Fibroblast of peridontal ligament (primary cell): ENCODE data around the gene NKG7.
A peak's percentile ranks its signal among the peaks of the same experiment; 100 is the strongest.

Source experiments
- DNase-seq: peaks from one replicate; pipeline ENCODE4 v3.0.0-alpha.2; 2010; ENCODE audit errors: extremely low read depth

Gene NKG7

GRCh38 chr19:51361239-51361638 is 11.2 kb downstream of the NKG7 start:
- DNase-seq: no peak

- peak; percentile 90 for DNase-seq
Observed at GRCh38 chr19:51359294-51359693, 13.2 kb downstream of the NKG7 start.

- no peak for DNase-seq
Observed at GRCh38 chr19:51357952-51358351, 14.5 kb downstream of the NKG7 start.

GRCh38 chr19:51356159-51356801 is 16.2 kb downstream of the NKG7 start:
- no peak for DNase-seq

- DNase-seq: no peak
Observed at GRCh38 chr19:51354742-51355148, 17.7 kb downstream of the NKG7 start.

- no peak for DNase-seq
Observed at GRCh38 chr19:51354103-51354741, 18.2 kb downstream of the NKG7 start.

GRCh38 chr19:51352783-51353360 is 19.6 kb downstream of the NKG7 start:
- DNase-seq: no peak

- no peak for DNase-seq
Observed at GRCh38 chr19:51351266-51351990, 21.0 kb downstream of the NKG7 start.

- no peak for DNase-seq
Observed at GRCh38 chr19:51347209-51347928, 25.1 kb downstream of the NKG7 start.

GRCh38 chr19:51346742-51347141 is 25.7 kb downstream of the NKG7 start:
- no peak for DNase-seq

GRCh38 chr19:51345076-51345620 is 27.3 kb downstream of the NKG7 start:
- DNase-seq: no peak

GRCh38 chr19:51342631-51343569 is 29.6 kb downstream of the NKG7 start:
- DNase-seq: no peak

- no peak for DNase-seq
Observed at GRCh38 chr19:51341976-51342580, 30.4 kb downstream of the NKG7 start, which contains the start of gene VSIG10L. VSIG10L (minus strand) TSS chr19:51342139; CDS start chr19:51342124, 15 bp downstream.

- no peak for DNase-seq
Observed at GRCh38 chr19:51341066-51341465, 31.4 kb downstream of the NKG7 start.

GRCh38 chr19:51339687-51340656 is 32.5 kb downstream of the NKG7 start:
- peak; percentile 92 for DNase-seq

- DNase-seq: no peak
Observed at GRCh38 chr19:51339313-51339686, 33.2 kb downstream of the NKG7 start.

- DNase-seq: peak; percentile 63
Observed at GRCh38 chr19:51338563-51339312, 33.7 kb downstream of the NKG7 start.
